H1 (cell line): ENCODE results near the gene WDR7. TPM values are rescaled to one million over a fixed set of nuclear protein-coding genes. Genes with fewer than 3 reads are reported as not detected.

Source experiments
- CTCF ChIA-PET: fragments of 300-600 bp; sonication (Branson Sonifier 250); formaldehyde crosslinking; loops from one replicate; lab custom pipeline; 2021; ENCODE audit not compliant: partially characterized antibody; lab: Charles Lee
- POLR2A ChIA-PET: fragments of 300-600 bp; sonication (Branson Sonifier 250); formaldehyde crosslinking; loops from one replicate; lab custom pipeline; 2021; ENCODE audit warnings: inconsistent platforms; ENCODE audit not compliant: partially characterized antibody; lab: Charles Lee
- DNase-seq, 2 experiments: peaks; one replicate each; pipeline versions ENCODE4 v3.0.0 to v3.0.0-alpha.2; 2010 to 2022; ENCODE audit warnings: low spot score in 2 of 2, low read depth in 1 of 2, mixed read lengths in 1 of 2
- FAIRE-seq: peaks from 2 replicates; lab custom pipeline; 2011; peaks lifted over from hg19 to GRCh38; lab: Jason Lieb, UNC
- H2AFZ ChIP-seq: 2 replicates; pipeline ENCODE4 v1.8.1; 2012; ENCODE audit warnings: low read length, inconsistent platforms
- H2AK5ac ChIP-seq: 2 replicates; pipeline ENCODE4 v1.6.1; 2013; ENCODE audit warnings: low read depth, low read length
- H2BK120ac ChIP-seq: replicated peaks from 2 replicates; pipeline ENCODE3; 2013; ENCODE audit warnings: low read depth, low read length, inconsistent platforms
- H2BK12ac ChIP-seq: 2 replicates; pipeline ENCODE4 v1.6.1; 2013; ENCODE audit warnings: low read depth, low read length
- H2BK15ac ChIP-seq: 2 replicates; pipeline ENCODE4 v1.6.1; 2013; ENCODE audit warnings: low read length
- H2BK20ac ChIP-seq: 2 replicates; pipeline ENCODE4 v1.6.1; 2013; ENCODE audit warnings: low read length
- H2BK5ac ChIP-seq: 2 replicates; pipeline ENCODE4 v1.6.1; 2013; ENCODE audit warnings: low read depth, low read length
- H3K14ac ChIP-seq: 2 replicates; pipeline ENCODE4 v1.6.1; 2013; ENCODE audit warnings: inconsistent platforms; ENCODE audit not compliant: insufficient read length
- H3K18ac ChIP-seq: 2 replicates; pipeline ENCODE4 v1.6.1; 2013; ENCODE audit warnings: low read length; ENCODE audit errors: extremely low read depth
- H3K23ac ChIP-seq: 2 replicates; pipeline ENCODE4 v1.6.1; 2013; ENCODE audit warnings: inconsistent platforms; ENCODE audit not compliant: insufficient read length
- H3K23me2 ChIP-seq: 2 replicates; pipeline ENCODE4 v1.6.1; 2013; ENCODE audit warnings: low read depth, low read length
- H3K27ac ChIP-seq: 2 replicates; pipeline ENCODE4 v1.6.1; 2011; ENCODE audit warnings: low read depth, low read length, inconsistent platforms
- H3K27me3 ChIP-seq, 4 experiments: replicated peaks in 1 of 4; 1 replicate in 1 of 4; 2 replicates in 3 of 4; pipeline versions ENCODE4 v1.6.1 to v1.8.1; 2011 to 2013; ENCODE audit warnings: low read length in 3 of 4, mild to moderate bottlenecking in 3 of 4, inconsistent platforms in 2 of 4, mixed read lengths in 2 of 4, moderate library complexity in 1 of 4; ENCODE audit not compliant: control insufficient read depth in 3 of 4, insufficient read depth in 3 of 4; ENCODE audit errors: extremely low read depth in 1 of 4
- H3K36me3 ChIP-seq, 4 experiments: 2 replicates each; pipeline versions ENCODE4 v1.6.1 to v1.8.1; 2011 to 2013; ENCODE audit warnings: mild to moderate bottlenecking in 4 of 4, low read length in 3 of 4, moderate library complexity in 2 of 4, control low read depth in 1 of 4, inconsistent platforms in 1 of 4; ENCODE audit not compliant: insufficient read depth in 4 of 4, control insufficient read depth in 2 of 4
- H3K4ac ChIP-seq: replicated peaks from 2 replicates; pipeline ENCODE3; 2013; ENCODE audit warnings: low read length, low read depth, mixed read lengths, inconsistent platforms; ENCODE audit not compliant: insufficient read length
- H3K4me1 ChIP-seq, 4 experiments: replicated peaks in 1 of 4; 1 replicate in 1 of 4; 2 replicates in 3 of 4; pipeline versions ENCODE4 v1.6.1 to v1.8.1; 2011 to 2013; ENCODE audit warnings: low read length in 3 of 4, inconsistent platforms in 2 of 4, mixed read lengths in 1 of 4; ENCODE audit not compliant: insufficient read depth in 4 of 4, control insufficient read depth in 3 of 4
- H3K4me2 ChIP-seq, 2 experiments: 2 replicates each; pipeline versions ENCODE4 v1.6.1 to v1.8.1; 2011 to 2013; ENCODE audit warnings: low read depth in 2 of 2, low read length in 2 of 2, control low read depth in 1 of 2, inconsistent platforms in 1 of 2, mild to moderate bottlenecking in 1 of 2; ENCODE audit not compliant: insufficient read depth in 1 of 2
- H3K4me3 ChIP-seq, 4 experiments: fragments of 200-600, 300-600 bp in 1 of 4; sonication (generic), shearing (Covaris generic), sonication (Bioruptor Twin) in 1 of 4; 2 replicates each; pipeline versions ENCODE4 v1.5.1 to v1.8.1; 2011 to 2016; ENCODE audit warnings: low read length in 4 of 4, low read depth in 3 of 4, control low read depth in 2 of 4, inconsistent platforms in 2 of 4, mild to moderate bottlenecking in 2 of 4, mixed read lengths in 1 of 4, moderate library complexity in 1 of 4; ENCODE audit not compliant: insufficient read depth in 2 of 4; ENCODE audit errors: extremely low read depth in 1 of 4
- H3K56ac ChIP-seq: replicated peaks from 2 replicates; pipeline ENCODE3; 2013; ENCODE audit warnings: low read depth, mild to moderate bottlenecking, mixed read lengths, low read length, inconsistent platforms; ENCODE audit not compliant: insufficient read length
- H3K79me1 ChIP-seq: 2 replicates; pipeline ENCODE4 v1.6.1; 2013; ENCODE audit warnings: low read depth, low read length, control low read depth
- H3K79me2 ChIP-seq, 2 experiments: 2 replicates each; pipeline versions ENCODE4 v1.6.1 to v1.8.1; 2012 to 2013; ENCODE audit warnings: low read length in 2 of 2, mild to moderate bottlenecking in 2 of 2, inconsistent platforms in 1 of 2; ENCODE audit not compliant: insufficient read depth in 2 of 2, control insufficient read depth in 1 of 2
- H3K9ac ChIP-seq, 4 experiments: replicated peaks in 1 of 4; 1 replicate in 1 of 4; 2 replicates in 3 of 4; pipeline versions ENCODE4 v1.6.1 to v1.8.1; 2011 to 2013; ENCODE audit warnings: low read depth in 3 of 4, low read length in 3 of 4, control low read depth in 2 of 4, mild to moderate bottlenecking in 2 of 4, moderate library complexity in 2 of 4, inconsistent platforms in 1 of 4; ENCODE audit errors: extremely low read depth in 1 of 4
- H3K9me3 ChIP-seq, 2 experiments: 2 replicates each; pipeline versions ENCODE4 v1.6.1 to v1.8.1; 2012 to 2013; ENCODE audit warnings: mild to moderate bottlenecking in 2 of 2, moderate library complexity in 2 of 2, control low read depth in 1 of 2, inconsistent platforms in 1 of 2, low read depth in 1 of 2, low read length in 1 of 2, mixed read lengths in 1 of 2; ENCODE audit not compliant: insufficient read depth in 2 of 2
- H4K20me1 ChIP-seq, 2 experiments: replicated peaks in 1 of 2; 2 replicates each; pipeline versions ENCODE3 to v1.8.1; 2011 to 2013; ENCODE audit warnings: inconsistent platforms in 2 of 2, low read length in 2 of 2, mild to moderate bottlenecking in 1 of 2; ENCODE audit not compliant: insufficient read depth in 2 of 2, control insufficient read depth in 1 of 2
- H4K5ac ChIP-seq: 2 replicates; pipeline ENCODE4 v1.6.1; 2013; ENCODE audit warnings: low read length, low read depth, mixed read lengths, inconsistent platforms; ENCODE audit not compliant: insufficient read length
- H4K8ac ChIP-seq: 2 replicates; pipeline ENCODE4 v1.8.0; 2013; ENCODE audit warnings: mild to moderate bottlenecking, moderate library complexity, low read length, inconsistent platforms; ENCODE audit not compliant: insufficient read depth; ENCODE audit errors: extremely low read depth
- H4K91ac ChIP-seq: replicated peaks from 2 replicates; pipeline ENCODE3; 2013; ENCODE audit warnings: low read length, mixed read lengths, inconsistent platforms; ENCODE audit not compliant: insufficient read length
- BACH1 ChIP-seq: IDR thresholded peaks from 2 replicates; pipeline ENCODE4 v1.6.1; 2012; ENCODE audit warnings: low read length, improper control_type of control experiment
- BRCA1 ChIP-seq: IDR thresholded peaks from 2 replicates; pipeline ENCODE4 v1.6.1; 2012; ENCODE audit warnings: low read depth, low read length, improper control_type of control experiment
- CHD1 ChIP-seq: IDR thresholded peaks from 2 replicates; pipeline ENCODE4 v1.6.1; 2012; ENCODE audit warnings: low read depth, low read length, improper control_type of control experiment
- E2F6 ChIP-seq: IDR thresholded peaks from 2 replicates; pipeline ENCODE4 v1.6.1; 2012; ENCODE audit warnings: inconsistent platforms
- JUND ChIP-seq: IDR thresholded peaks from 2 replicates; pipeline ENCODE4 v1.6.1; 2011; ENCODE audit warnings: mild to moderate bottlenecking, improper control_type of control experiment, low read length
- POLR2AphosphoS5 ChIP-seq: IDR thresholded peaks from 2 replicates; pipeline ENCODE4 v1.6.1; 2011; ENCODE audit warnings: low read depth, low read length
- RBBP5 ChIP-seq: IDR thresholded peaks from 2 replicates; pipeline ENCODE4 v1.7.1; 2012; ENCODE audit warnings: low read depth, mild to moderate bottlenecking, inconsistent platforms, low read length, moderate library complexity, borderline replicate concordance
- RFX5 ChIP-seq: IDR thresholded peaks from 2 replicates; pipeline ENCODE4 v1.6.1; 2011; ENCODE audit warnings: low read depth, low read length, improper control_type of control experiment, borderline replicate concordance
- USF2 ChIP-seq: IDR thresholded peaks from 2 replicates; pipeline ENCODE4 v1.6.1; 2011; ENCODE audit warnings: low read length, improper control_type of control experiment
- WGBS, 2 experiments: shearing (Covaris generic) in 1 of 2; methylation state at CpG; one replicate each; pipeline versions ENCODE4 v1.1.6 to v1.1.7; 2013 to 2015; ENCODE audit warnings: low lambda C conversion rate in 2 of 2, mixed read lengths in 2 of 2, inconsistent platforms in 1 of 2, low coverage in 1 of 2, missing lambda C conversion rate in 1 of 2; ENCODE audit not compliant: insufficient replicate concordance in 2 of 2, insufficient coverage in 1 of 2, insufficient read length in 1 of 2; ENCODE audit errors: extremely low coverage in 1 of 2, missing lambda C conversion rate in 1 of 2; 5-methylcytosine and 5-hydroxymethylcytosine counted together
- polyA plus RNA-seq, 7 experiments: library from polyadenylated mRNA; depleted of rRNA in 3 of 7; stranded (reverse) in 5 of 7; unstranded in 2 of 7; fragments of >200 nt in 5 of 7; fragments of 200-250 nt in 2 of 7; gene quantifications; 1 replicate in 5 of 7; 2 replicates in 1 of 7; 4 replicates in 1 of 7; pipeline versions ENCODE4 v1.2.1 to v1.2.3, GENCODE V29; 2011 to 2013; ENCODE audit warnings: missing spikeins in 2 of 7, mixed read lengths in 2 of 7
- total RNA-seq: library from RNA; stranded (reverse); fragmentation: NEBNext Ultra II Directional; extraction: Animal tissue kit (Norgen Biotek cat#: 25700); gene quantifications from 2 replicates; pipeline ENCODE4 v1.2.1, GENCODE V29; 2021

The WDR7 gene
- total and polyA plus RNA-seq, 2 of the 8 experiments (the other 6 are each of a cell fraction or from before 2014, with no cell fraction given): 5.5 to 15.2 TPM

- peaks cover 6% of the 10 kb centered on the region for H3K23me2 ChIP-seq
- H4K8ac ChIP-seq: peak within 1 kb of the TSS; percentile 90; the same call in 1 of the 2 replicates
- 0 out of 7 replicates have a peak, but pooled peaks cover 0 to 2% (median 0%) of the 10 kb centered on the region in 4 experiments for H3K27me3 ChIP-seq
- peak within 1 kb of the TSS; percentile 85 to 94 for H3K4me2 ChIP-seq
- H2AK5ac ChIP-seq: peak within 1 kb of the TSS; percentile 82; the same call in 1 of the 2 replicates
- H2BK15ac ChIP-seq: no peak within 1 kb of the TSS
- no peak within 1 kb of the TSS for H2BK20ac ChIP-seq
- POLR2A ChIA-PET: interaction anchor here (0.8 to 3.8 kb wide), 10 partner anchors 9 to 67 kb away, joined by 3 to 23 read pairs (median 3); partner anchors contain the start of gene WDR7
- H4K20me1 ChIP-seq: peaks cover 3 to 10% of the 10 kb centered on the region in 2 experiments
- no peak within 1 kb of the TSS for H3K23ac ChIP-seq
- CTCF ChIA-PET: interaction anchor here (0.8 to 3.7 kb wide), 5 partner anchors 9 to 1363 kb away, joined by 3 to 18 read pairs (median 4); partner anchors contain the start of gene WDR7
- H2BK12ac ChIP-seq: 0 out of 2 replicates have a peak within 1 kb of the TSS, but pooled peaks have one; percentile 41
- H3K4me1 ChIP-seq: no peaks in the 10 kb centered on the region; a peak in 1 of 7 replicates
- H2AFZ ChIP-seq: peak within 1 kb of the TSS; percentile 72
- no peaks in the 10 kb centered on the region for H3K9me3 ChIP-seq
- peak within 1 kb of the TSS; percentile 88 for H3K27ac ChIP-seq
- H4K91ac ChIP-seq: peak within 1 kb of the TSS; percentile 83
- H3K56ac ChIP-seq: peak within 1 kb of the TSS; percentile 94
- H3K4me3 ChIP-seq: peak within 1 kb of the TSS; percentile 87 to 97 (median 92)
- no peak within 1 kb of the TSS for H3K14ac ChIP-seq
- peak within 1 kb of the TSS; percentile 75 for H4K5ac ChIP-seq
- DNase-seq (peak; percentile 92 to 98), FAIRE-seq (peak; percentile 75)
- H3K4ac ChIP-seq: peak within 1 kb of the TSS; percentile 88
- peak within 1 kb of the TSS; percentile 89 for H2BK5ac ChIP-seq
- no peaks in the 10 kb centered on the region for H3K36me3 ChIP-seq
- peaks cover 18 to 49% of the 10 kb centered on the region in 2 experiments for H3K79me2 ChIP-seq
- H3K18ac ChIP-seq: peak within 1 kb of the TSS; percentile 55
- peaks cover 2% of the 10 kb centered on the region for H3K79me1 ChIP-seq
- H3K9ac ChIP-seq: peak within 1 kb of the TSS; percentile 83 to 97 (median 94)
- no peak within 1 kb of the TSS for H2BK120ac ChIP-seq
- WGBS, 2 experiments: 5% methylated on average over 31 of the region's 64 CpGs; no CpG with 5 or more reads in 1 of the 2 experiments
- TF ChIP-seq RBBP5 (0 out of 2 replicates have a peak, but pooled peaks have one; percentile 77), POLR2AphosphoS5 (peak; percentile 90), RFX5 (no peak), E2F6 (0 out of 2 replicates have a peak, but pooled peaks have one; percentile 47), CHD1 (no peak), USF2 (peak; percentile 95), BRCA1 (peak; percentile 73), JUND (peak; percentile 84), BACH1 (peak; percentile 77)
Observed at GRCh38 chr18:56638232-56639103, 12.7 kb upstream of the WDR7 start, which contains the start of gene TXNL1. Gene TXNL1 (minus strand): TSS chr18:56638592. CDS start chr18:56638440, 152 bp downstream.
